Measurements from ENCODE around the gene OR3A1.
"Not testable (repeated sequence)": the region's sequence is repeated elsewhere in the genome, so short reads cannot be mapped to it uniquely, and the experiment has no call there.

The OR3A1 gene, protein sequence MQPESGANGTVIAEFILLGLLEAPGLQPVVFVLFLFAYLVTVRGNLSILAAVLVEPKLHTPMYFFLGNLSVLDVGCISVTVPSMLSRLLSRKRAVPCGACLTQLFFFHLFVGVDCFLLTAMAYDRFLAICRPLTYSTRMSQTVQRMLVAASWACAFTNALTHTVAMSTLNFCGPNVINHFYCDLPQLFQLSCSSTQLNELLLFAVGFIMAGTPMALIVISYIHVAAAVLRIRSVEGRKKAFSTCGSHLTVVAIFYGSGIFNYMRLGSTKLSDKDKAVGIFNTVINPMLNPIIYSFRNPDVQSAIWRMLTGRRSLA

DNA sequence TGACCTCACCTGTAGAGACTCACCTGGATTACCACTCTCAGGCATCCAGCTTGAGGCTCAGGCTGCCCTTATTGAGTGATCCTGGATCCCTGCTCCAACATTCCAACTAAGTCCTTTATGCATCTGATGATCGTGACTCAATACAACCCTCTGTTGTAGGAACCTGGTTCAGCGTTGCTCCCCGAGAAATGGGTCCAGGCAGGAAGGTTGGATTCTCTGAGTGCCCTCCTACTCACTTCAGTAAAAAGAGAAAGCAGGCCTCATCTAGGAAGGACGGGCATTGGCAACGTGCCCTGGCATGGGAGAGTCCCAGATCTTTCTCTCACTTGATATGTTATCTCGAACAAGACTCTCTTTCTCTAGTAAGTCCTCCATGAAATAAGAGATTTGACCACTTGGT lies at the start of gene OR3A1:
Gene OR3A1, minus strand, starts transcription at position 101 of the 400 bp plus-strand sequence. CDS start 5,778 bp downstream, outside the sequence.
- DNase-seq: no peak

DNA sequence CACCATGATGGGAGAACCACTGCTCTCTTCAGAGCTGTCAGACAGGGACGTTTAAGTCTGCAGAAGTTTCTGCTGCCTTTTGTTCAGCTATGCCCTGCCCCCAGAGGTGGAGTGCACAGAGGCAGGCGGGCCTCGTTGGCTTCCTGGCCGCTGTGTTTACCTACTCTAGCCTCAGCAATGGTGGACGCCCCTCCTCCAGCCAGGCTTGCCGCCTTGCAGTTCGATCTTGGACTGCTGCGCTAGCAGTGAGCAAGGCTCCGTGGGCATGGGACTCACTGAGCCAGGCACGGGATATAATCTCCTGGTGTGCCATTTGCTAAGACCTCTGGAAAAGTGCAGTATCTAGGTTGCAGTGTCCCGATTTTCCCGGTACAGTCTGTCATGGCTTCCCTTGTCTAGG lies 44.6 kb upstream of the OR3A1 start:
- DNase-seq: not testable (repeated sequence)

DNA sequence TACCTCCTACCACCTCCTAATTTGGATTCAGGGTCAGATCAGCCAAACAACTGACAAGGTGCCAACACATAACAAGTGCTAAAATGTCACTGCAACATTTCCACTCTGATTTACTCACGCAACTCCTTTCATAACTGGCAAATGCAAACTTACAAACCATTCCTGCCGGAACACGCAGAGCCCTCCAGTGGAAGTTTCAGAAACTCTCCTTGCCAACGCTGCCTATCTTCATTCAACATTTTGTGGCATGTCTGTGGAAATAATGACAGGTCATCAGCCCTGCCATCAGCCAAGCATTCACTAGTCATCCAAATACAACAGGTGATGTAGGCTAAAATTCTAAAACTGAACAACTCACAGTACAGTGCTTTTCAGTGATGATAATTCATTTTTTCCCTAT lies 37.7 kb upstream of the OR3A1 start:
- no peak for DNase-seq

DNA sequence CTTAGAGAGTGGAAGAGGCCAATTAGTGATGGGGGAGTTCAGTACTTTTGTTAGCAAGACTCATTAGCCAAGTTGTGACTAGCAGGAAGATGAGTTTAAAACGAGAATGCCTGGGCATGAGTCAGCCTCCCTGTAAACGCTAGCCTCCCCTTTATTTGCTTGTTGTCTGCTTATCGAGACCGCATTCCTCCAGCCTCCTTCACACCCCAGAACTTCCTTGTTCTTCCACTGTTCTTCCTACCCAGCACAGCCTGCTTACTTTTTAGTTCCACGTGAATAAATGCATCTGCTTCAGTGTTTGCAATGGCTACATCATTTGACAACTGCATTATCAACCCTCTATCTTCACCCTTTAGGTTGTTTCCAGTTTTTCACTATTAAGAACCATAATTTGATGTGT lies 20.2 kb upstream of the OR3A1 start:
- DNase-seq: no peak

DNA sequence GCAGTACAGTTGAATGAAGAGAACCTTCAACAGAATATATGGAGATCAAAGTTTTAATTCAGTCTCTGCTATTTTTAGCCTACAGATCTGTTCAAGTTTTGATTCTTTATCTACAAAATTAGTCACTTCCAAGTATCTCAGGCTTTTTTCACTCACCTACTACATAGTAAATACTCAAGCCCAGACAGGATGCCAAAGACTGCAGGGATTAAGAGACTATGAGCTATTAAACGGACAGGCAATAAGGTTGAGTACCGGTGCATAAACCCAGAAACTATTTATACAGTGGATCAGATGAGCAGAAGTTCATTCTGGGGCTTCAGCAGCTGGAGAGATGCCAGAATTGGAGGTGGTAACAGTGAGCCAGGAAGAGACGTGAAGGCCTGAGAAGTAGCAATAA lies 18.7 kb upstream of the OR3A1 start:
- DNase-seq: no peak

DNA sequence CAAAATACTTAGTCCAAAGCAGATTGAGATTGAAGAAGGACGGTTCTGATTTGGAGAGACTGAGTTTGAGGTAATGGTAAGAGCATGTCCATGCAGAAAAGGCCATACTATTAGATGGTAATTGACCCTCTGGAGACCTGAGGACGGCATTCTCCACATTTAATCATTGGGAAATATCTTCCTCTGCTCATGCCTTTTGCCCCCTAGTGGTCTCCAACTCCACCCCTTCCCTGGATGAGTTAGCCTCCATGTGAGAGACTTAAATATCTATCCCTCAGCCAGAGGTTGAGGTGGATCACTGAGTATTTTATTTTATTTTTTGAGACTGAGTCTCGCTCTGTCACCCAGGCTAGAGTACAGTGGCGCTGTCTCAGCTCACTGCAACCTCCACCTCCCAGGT lies 10.4 kb upstream of the OR3A1 start:
- DNase-seq: no peak

DNA sequence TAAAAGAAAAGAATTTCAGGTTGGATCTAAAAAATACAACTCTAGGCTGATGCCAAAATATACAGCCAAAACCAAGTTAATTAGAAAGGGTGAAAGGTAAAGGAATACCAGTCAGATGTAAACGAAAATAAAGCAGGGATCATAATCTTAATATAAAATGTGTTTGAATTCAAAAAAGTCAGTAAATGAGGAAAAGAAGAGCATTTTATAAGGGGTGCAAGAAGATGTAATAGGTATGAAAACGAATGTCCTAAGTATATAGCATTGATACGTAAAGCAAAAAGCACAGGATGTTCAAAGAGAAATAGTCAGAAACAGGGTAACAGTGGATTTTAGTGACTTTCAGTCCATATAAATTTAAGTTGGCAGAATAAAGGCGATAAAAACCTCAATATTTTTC lies 2.5 kb downstream of the OR3A1 start:
- no peak for DNase-seq

DNA sequence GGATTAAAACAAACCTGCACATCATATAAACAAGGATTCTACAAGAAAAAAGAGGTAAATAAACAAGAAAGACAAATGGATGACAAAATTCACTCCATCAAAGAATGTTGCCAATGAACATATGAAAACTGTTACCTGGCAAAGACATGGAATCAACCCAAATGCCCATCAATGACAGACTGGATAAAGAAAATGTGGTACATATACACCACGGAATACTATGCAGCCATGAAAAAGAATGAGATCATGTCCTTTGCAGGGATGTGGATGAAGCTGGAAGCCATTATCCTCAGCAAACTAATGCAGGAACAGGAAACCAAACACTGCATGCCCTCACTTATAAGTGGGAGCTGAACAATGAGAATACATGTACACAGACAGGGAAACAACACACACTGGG lies 4.6 kb downstream of the OR3A1 start:
- not testable (repeated sequence) for DNase-seq

DNA sequence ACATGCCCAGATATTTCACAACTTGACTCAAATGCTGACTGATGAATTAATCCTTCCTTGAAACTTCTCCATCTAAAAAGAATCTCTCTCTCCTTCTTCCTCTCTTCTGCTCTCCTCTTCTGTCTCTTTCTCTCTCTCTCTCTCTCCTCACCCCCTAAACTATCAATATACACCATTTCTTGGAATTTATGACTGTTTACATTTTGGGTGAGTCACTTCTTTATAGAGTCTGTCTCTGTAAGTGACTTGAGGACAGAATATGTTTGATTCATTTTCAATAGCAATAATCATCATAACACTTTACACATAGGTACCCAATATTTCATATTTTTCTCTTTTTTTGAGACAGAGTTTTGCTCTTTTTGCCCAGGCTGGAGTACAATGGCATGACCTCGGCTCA lies 15.3 kb downstream of the OR3A1 start:
- no peak for DNase-seq

DNA sequence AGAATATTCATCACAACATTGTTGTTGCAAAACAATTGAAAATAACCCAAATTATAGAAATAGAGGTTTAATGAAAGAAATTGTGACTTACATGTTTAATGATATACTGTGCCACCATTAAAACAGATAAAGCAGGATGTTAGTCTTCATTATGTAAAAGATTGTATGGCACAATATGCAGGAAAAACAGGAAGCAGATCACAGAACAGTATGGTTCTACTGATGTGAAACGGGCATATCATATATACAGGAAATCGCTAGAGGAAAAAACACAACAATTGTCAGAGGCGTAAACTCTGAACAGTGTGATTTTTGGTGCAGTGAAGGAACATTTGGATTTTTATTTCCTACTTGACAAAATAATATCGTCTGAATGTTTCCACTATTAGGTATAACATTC lies 22.0 kb downstream of the OR3A1 start:
- DNase-seq: no peak

DNA sequence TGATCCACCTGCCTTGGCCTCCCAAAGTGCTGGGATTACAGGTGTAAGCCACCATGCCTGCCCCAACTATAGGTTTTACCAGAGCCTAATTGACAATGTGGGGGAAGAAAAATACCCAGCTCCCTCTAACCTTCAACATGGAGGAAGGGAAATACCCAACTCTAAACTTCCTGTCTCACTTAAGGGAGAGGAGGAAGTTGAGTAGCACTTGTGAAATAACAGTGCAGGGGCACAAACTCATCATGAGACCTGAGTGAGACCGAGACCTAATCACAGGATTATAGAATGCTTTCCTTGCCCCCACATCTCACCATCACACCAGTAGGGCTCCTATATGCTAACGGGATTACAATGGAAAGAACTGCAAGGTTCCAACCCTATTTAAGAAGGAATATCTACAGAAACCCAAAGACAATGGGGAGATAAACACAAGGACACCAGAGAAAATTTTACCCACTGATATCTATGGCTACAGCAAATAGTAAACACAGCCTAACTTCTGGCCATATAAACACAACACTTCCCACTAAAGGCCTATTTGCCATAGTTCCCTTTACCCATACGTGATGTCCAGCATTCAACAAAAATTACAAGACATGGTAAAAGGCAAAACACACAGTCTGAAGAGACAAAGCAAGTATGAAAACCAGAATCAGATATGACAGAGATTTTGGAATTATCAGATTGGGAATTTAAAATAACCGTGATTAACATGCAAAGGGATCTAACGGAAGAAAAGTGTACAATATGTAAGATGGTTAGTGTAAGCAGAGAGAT lies 26.9 kb downstream of the OR3A1 start:
- no peak for DNase-seq

DNA sequence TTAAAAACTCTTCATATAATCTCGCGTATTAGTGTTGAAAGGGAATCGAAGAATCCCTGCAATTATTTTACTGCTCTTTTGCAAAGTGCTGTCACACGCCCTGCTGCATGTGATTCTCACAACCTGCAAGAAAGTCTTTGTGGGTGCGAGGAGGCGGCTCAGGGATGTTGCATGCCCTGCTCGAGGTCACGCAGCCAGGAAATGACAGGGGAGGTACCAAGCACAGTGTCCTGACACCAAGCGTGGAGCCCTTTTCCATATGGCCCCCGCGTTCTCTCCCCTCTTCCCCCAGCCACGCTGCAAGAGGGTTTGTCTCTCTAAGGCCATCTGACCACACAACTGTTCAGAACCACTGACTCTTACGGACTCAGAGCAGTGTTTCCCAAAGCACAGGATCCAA lies 37.6 kb downstream of the OR3A1 start:
- no peak for DNase-seq

DNA sequence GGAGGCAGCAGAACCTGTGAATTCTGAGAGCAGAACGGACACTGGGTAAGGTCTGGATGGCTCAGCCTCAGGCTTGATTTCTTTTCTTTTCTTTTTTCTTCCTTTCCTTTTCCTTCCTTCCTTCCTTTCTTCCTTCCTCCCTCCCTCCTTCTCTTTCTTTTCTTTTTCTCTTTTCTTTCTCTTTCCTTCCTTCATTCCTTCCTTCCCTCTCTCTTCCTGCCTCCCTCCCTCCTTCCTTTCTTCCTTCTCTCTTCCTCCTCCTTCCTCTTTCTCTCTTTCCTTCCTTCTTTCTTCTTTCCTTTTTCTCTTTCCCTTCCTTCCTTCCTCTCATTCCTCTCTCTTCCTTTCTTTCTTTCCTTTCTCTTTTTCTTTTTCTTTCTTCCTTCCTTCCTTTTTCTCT lies 38.0 kb downstream of the OR3A1 start:
- no peak for DNase-seq

DNA sequence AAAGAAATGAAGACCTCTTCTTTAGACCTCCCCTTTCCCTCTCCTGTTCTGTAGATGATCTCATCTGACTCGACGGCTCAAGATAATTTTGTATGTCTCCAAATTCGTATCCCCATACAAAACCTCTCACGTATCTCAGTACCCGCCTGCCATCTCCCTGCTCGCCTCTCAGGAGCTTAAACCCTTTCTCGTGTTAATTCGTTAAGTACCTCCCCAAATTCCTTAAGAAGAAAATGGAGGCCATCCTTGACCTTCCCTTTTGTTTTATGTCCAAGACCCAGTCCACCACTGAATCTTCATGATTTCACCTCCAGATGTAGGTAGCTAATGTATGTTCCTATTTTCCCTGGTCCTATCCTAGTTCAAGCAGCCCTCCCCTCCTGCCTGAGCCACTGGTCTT lies 41.6 kb downstream of the OR3A1 start:
- no peak for DNase-seq

DNA sequence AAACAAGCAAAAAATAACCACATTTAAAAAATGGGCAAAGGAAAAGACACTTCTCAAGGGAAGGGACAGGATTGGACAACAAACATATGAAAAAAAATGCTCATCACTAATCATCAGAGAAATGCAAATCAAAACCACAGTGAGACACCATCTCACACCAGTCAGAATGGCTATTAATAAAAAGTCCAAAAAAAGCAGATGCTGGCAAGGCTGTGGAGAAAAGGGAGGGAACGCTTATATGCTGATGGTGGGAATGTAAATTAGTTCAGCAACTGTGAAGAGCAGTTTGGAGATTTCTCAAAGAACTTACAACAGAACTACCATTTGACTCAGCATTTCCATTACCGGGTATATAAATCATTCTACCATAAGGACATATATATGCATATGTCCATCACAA lies 49.1 kb downstream of the OR3A1 start:
- DNase-seq: not testable (repeated sequence)

DNA sequence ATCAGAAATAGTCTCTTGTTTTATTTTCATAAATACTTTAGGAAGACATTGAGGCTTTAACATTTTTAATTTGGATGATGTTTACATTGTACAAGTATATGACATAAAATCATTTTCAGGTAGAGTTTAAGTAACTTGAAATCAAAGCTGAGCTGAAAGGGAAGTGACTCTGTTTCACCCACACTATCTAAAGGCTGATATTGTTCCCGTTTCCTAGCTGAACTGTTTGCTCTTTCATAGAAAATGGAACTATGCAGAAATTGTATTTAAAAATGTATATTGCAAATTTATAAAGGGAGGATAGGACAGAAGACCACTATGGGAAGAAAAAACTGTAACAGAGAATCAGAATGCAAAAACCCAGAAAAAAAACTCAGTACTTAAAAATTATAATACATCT lies 53.3 kb downstream of the OR3A1 start:
- not testable (repeated sequence) for DNase-seq

DNA sequence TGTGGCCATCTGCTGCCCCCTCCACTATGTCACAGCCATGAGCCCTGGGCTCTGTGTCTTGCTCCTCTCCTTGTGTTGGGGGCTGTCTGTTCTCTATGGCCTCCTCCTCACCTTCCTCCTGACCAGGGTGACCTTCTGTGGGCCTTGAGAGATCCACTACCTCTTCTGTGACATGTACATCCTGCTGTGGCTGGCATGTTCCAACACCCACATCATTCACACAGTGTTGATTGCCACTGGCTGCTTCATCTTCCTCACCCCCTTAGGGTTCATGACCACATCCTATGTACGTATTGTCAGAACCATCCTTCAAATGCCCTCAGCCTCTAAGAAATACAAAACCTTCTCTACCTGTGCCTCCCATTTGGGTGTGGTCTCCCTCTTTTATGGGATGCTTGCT lies 57.1 kb downstream of the OR3A1 start:
- DNase-seq: not testable (repeated sequence)

Data from activated CD4-positive, CD25-positive, alpha-beta regulatory T cell treated with anti-CD3 and anti-CD28 coated beads, Interleukin-2, amount 50 U/mL, for 72 hours (primary cell).